Skin epidermis (tissue), 12 donors: ENCODE results near the gene SYT12.
"Not testable (repeated sequence)": the region's sequence is repeated elsewhere in the genome, so short reads cannot be mapped to it uniquely, and the experiment has no call there.

Experiments used
- H3K27ac ChIP-seq, 21 experiments: fragments of 200-600 bp; sonication (generic) in 11 of 21; one replicate each; pipeline ENCODE4 v1.5.0; 2020; ENCODE audit warnings: mild to moderate bottlenecking in 3 of 21, inconsistent platforms in 2 of 21, moderate library complexity in 2 of 21
- H3K4me3 ChIP-seq, 7 experiments: fragments of 200-600 bp; sonication (generic) in 2 of 7; one replicate each; pipeline ENCODE4 v1.5.0; 2020; ENCODE audit warnings: inconsistent platforms in 2 of 7, mild to moderate bottlenecking in 2 of 7, moderate library complexity in 1 of 7

SYT12 gene

GRCh38 chr11:66989360-66989759 is 33.6 kb upstream of the SYT12 start:
- H3K27ac ChIP-seq, H3K4me3 ChIP-seq: not testable (repeated sequence)

- H3K4me3 ChIP-seq = no peak overlapping the region
These were observed 30.9 kb upstream of the SYT12 start for GRCh38 chr11:66992041-66992440.

GRCh38 chr11:66996609-66997273 is 26.2 kb upstream of the SYT12 start:
- Histone ChIP-seq H3K27ac (no peak overlapping the region), H3K4me3 (no peak overlapping the region)

More at GRCh38 chr11:66992041-66992440, 30.9 kb upstream of the SYT12 start:
- no peak overlapping the region for H3K27ac ChIP-seq

- no peak overlapping the region for H3K27ac ChIP-seq
- H3K4me3 ChIP-seq = no peak overlapping the region
These were observed 23.4 kb upstream of the SYT12 start for GRCh38 chr11:66999555-66999954.

- no peak overlapping the region for H3K4me3 ChIP-seq
- H3K27ac ChIP-seq = no peak overlapping the region
These were observed 21.6 kb upstream of the SYT12 start for GRCh38 chr11:67001332-67001731.

GRCh38 chr11:67002297-67002913 is 20.5 kb upstream of the SYT12 start:
- H3K4me3 ChIP-seq = no peak overlapping the region
- H3K27ac ChIP-seq = no peak overlapping the region

GRCh38 chr11:67002921-67003411 is 20.0 kb upstream of the SYT12 start:
- no peak overlapping the region for H3K4me3 ChIP-seq
- H3K27ac ChIP-seq = no peak overlapping the region

GRCh38 chr11:67005200-67005599 is 17.7 kb upstream of the SYT12 start:
- H3K4me3 ChIP-seq, H3K27ac ChIP-seq: not testable (repeated sequence)

- Histone ChIP-seq H3K27ac (no peak overlapping the region), H3K4me3 (no peak overlapping the region)
These were observed 16.7 kb upstream of the SYT12 start for GRCh38 chr11:67006029-67006884.

- Histone ChIP-seq H3K27ac (no peak overlapping the region), H3K4me3 (no peak overlapping the region)
These were observed 15.8 kb upstream of the SYT12 start for GRCh38 chr11:67007126-67007525.

GRCh38 chr11:67010296-67010905 is 12.5 kb upstream of the SYT12 start:
- Histone ChIP-seq H3K4me3 (no peak overlapping the region), H3K27ac (no peak overlapping the region)

GRCh38 chr11:67013511-67014045 is 9.4 kb upstream of the SYT12 start:
- Histone ChIP-seq H3K4me3 (no peak overlapping the region), H3K27ac (no peak overlapping the region)

GRCh38 chr11:67014343-67014742 is 8.6 kb upstream of the SYT12 start:
- no peak overlapping the region for H3K4me3 ChIP-seq
- no peak overlapping the region for H3K27ac ChIP-seq

- Histone ChIP-seq H3K4me3 (no peak overlapping the region), H3K27ac (no peak overlapping the region)
These were observed 7.9 kb upstream of the SYT12 start for GRCh38 chr11:67015048-67015447.

GRCh38 chr11:67016550-67016949 is 6.4 kb upstream of the SYT12 start:
- Histone ChIP-seq H3K27ac (no peak overlapping the region), H3K4me3 (no peak overlapping the region)

- Histone ChIP-seq H3K4me3 (no peak overlapping the region), H3K27ac (no peak overlapping the region)
These were observed 2.0 kb upstream of the SYT12 start for GRCh38 chr11:67020949-67021348.

GRCh38 chr11:67022341-67022933 is 497 bp upstream of the SYT12 start:
- Histone ChIP-seq H3K4me3 (peak overlapping the region in 5 of 7 experiments; percentile 17 to 48 (median 28)), H3K27ac (peak overlapping the region in 7 of 21 experiments; percentile 21 to 73 (median 52))

- Histone ChIP-seq H3K4me3 (peak overlapping the region in 4 of 7 experiments; percentile 12 to 48 (median 31)), H3K27ac (no peak overlapping the region)
These were observed 1.0 kb downstream of the SYT12 start for GRCh38 chr11:67023957-67024353.

GRCh38 chr11:67024410-67024809 is 1.5 kb downstream of the SYT12 start:
- Histone ChIP-seq H3K4me3 (no peak overlapping the region), H3K27ac (no peak overlapping the region)
